ENCODE data around the gene ACP7.
"Not testable (repeated sequence)": the region's sequence is repeated elsewhere in the genome, so short reads cannot be mapped to it uniquely, and the experiment has no call there.

- TF ChIP-seq CTCF (IDR thresholded peaks at IDR 0.05; ENCODE audit: low read depth, low read length, poor library complexity, severe bottlenecking); EZH2phosphoT487 (IDR thresholded peaks at IDR 0.05; ENCODE audit: borderline replicate concordance, low read length): not testable (repeated sequence)
Observed at GRCh38 chr19:39068259-39068658, 15.9 kb upstream of the ACP7 start.
